OCI-M2 (cell line): ENCODE data around the gene MTHFR.

Experiments used
- DNase-seq: peaks from one replicate; lab custom pipeline; 2025; ENCODE audit not compliant: unreplicated experiment; lab: John Stamatoyannopoulos, UW

The MTHFR gene

GRCh38 chr1:11736746-11737639 is 68.8 kb downstream of the MTHFR start:
- no peak for DNase-seq

GRCh38 chr1:11735854-11736745 is 69.7 kb downstream of the MTHFR start, which contains the start of gene AGTRAP:
TSS of gene AGTRAP (plus strand) at chr1:11736136. CDS start at chr1:11736209, 73 bp downstream.
- DNase-seq: no peak
